HepG2 (cell line): ENCODE measurements around the gene GALNTL6. TPM values are rescaled to one million over a fixed set of nuclear protein-coding genes. Genes with fewer than 3 reads are reported as not detected.

Experiments used
- ATAC-seq: fragments of 200-7000 bp; cut with Tn5 transposase; 3 replicates; pipeline ENCODE4 v1.9.1; 2020; ENCODE audit warnings: mild to moderate bottlenecking, moderate library complexity
- BruUV-seq: library from RNA; stranded (reverse); fragments of 400-500 nt; replicated peaks from 2 replicates; lab custom pipeline; 2021; lab: Mats Ljungman, UMichigan
- CTCF ChIA-PET: fragments of 300-600 bp; formaldehyde crosslinking; extraction: SDS; loops from one replicate; lab custom pipeline; 2021; ENCODE audit warnings: low total read pairs, inconsistent platforms, low intra/inter-chr PET ratio; lab: Yijun Ruan, JAX
- POLR2A ChIA-PET: fragments of 350-600 bp; sonication (Branson Sonifier 250); formaldehyde crosslinking; loops from one replicate; lab custom pipeline; 2020; ENCODE audit warnings: antibody characterized with exemption, inconsistent platforms; lab: Yijun Ruan, JAX
- DNase-seq: peaks from one replicate; pipeline ENCODE4 v3.0.0-alpha.2; 2015; ENCODE audit warnings: low spot score
- FAIRE-seq: peaks from 3 replicates; lab custom pipeline; 2011; peaks lifted over from hg19 to GRCh38; lab: Jason Lieb, UNC
- H2AFZ ChIP-seq: one replicate; pipeline ENCODE4 v1.6.1; 2011; ENCODE audit warnings: low read length, inconsistent platforms
- H3K27ac ChIP-seq: fragments of 300-600 bp; 3 replicates; pipeline ENCODE4 v1.8.0; 2011; ENCODE audit warnings: mixed run types, mild to moderate bottlenecking, mixed read lengths, low read length, inconsistent platforms; ENCODE audit not compliant: insufficient read depth; ENCODE audit errors: extremely low read length
- H3K27me3 ChIP-seq, 2 experiments: fragments of 200-600 bp in 1 of 2; 2 replicates in 1 of 2; 3 replicates in 1 of 2; pipeline versions ENCODE4 v1.6.0 to v1.8.0; 2011; ENCODE audit warnings: low read length in 2 of 2, mild to moderate bottlenecking in 2 of 2, moderate library complexity in 2 of 2, inconsistent platforms in 1 of 2; ENCODE audit not compliant: insufficient read depth in 2 of 2, control insufficient read depth in 1 of 2
- H3K36me3 ChIP-seq, 2 experiments: fragments of 200-600 bp in 1 of 2; replicated peaks in 1 of 2; 2 replicates in 1 of 2; 3 replicates in 1 of 2; pipeline versions ENCODE4 v1.5.1 to v1.8.0; 2011; ENCODE audit warnings: low read length in 2 of 2, inconsistent platforms in 1 of 2; ENCODE audit not compliant: insufficient read depth in 2 of 2, control insufficient read depth in 1 of 2
- H3K4me1 ChIP-seq: 2 replicates; pipeline ENCODE4 v1.5.1; 2012; ENCODE audit warnings: low read length, inconsistent platforms; ENCODE audit not compliant: insufficient read depth
- H3K4me2 ChIP-seq: 2 replicates; pipeline ENCODE4 v1.6.0; 2011; ENCODE audit warnings: low read depth, low read length, inconsistent platforms
- H3K4me3 ChIP-seq, 3 experiments: fragments of 200-600 bp in 1 of 3; sonication (generic), shearing (Covaris generic) in 1 of 3; replicated peaks in 1 of 3; 2 replicates each; pipeline ENCODE4 v1.5.1; 2011 to 2016; ENCODE audit warnings: low read length in 3 of 3, inconsistent platforms in 2 of 3, low read depth in 2 of 3, mild to moderate bottlenecking in 2 of 3, control low read depth in 1 of 3, mixed read lengths in 1 of 3; ENCODE audit not compliant: insufficient read depth in 1 of 3
- H3K79me2 ChIP-seq: one replicate; pipeline ENCODE4 v1.6.1; 2011; ENCODE audit warnings: low read length, inconsistent platforms; ENCODE audit not compliant: insufficient read depth
- H3K9ac ChIP-seq: 2 replicates; pipeline ENCODE4 v1.6.0; 2011; ENCODE audit warnings: mild to moderate bottlenecking, low read depth, low read length, inconsistent platforms; ENCODE audit not compliant: insufficient read depth
- H3K9me3 ChIP-seq: 2 replicates; pipeline ENCODE4 v1.5.1; 2012; ENCODE audit warnings: mild to moderate bottlenecking, low read length
- H4K20me1 ChIP-seq: 2 replicates; pipeline ENCODE4 v1.6.0; 2011; ENCODE audit warnings: inconsistent platforms, mild to moderate bottlenecking, low read length, moderate library complexity; ENCODE audit not compliant: insufficient read depth
- CBX5 ChIP-seq: sonication (generic); formaldehyde crosslinking; IDR thresholded peaks from 2 replicates; pipeline ENCODE4 v1.4.0; 2020; ENCODE audit warnings: missing genetic modification reagents, borderline replicate concordance
- DMAP1 ChIP-seq: IDR thresholded peaks from 2 replicates; pipeline ENCODE4 v1.6.1; 2016
- FIP1L1 ChIP-seq: fragments of 200-400 bp; formaldehyde crosslinking; IDR thresholded peaks from 2 replicates; pipeline ENCODE4 v1.6.1; 2018; ENCODE audit warnings: low read depth, mild to moderate bottlenecking, low read length, moderate library complexity, borderline replicate concordance; ENCODE audit not compliant: insufficient read depth
- KLF12 ChIP-seq: sonication (generic); formaldehyde crosslinking; IDR thresholded peaks from 2 replicates; pipeline ENCODE4 v1.4.0; 2020; ENCODE audit warnings: missing genetic modification reagents, borderline replicate concordance
- MBD4 ChIP-seq: IDR thresholded peaks from 2 replicates; pipeline ENCODE4 v1.6.1; 2012; ENCODE audit warnings: low read length, inconsistent platforms, borderline replicate concordance
- MZF1 ChIP-seq: sonication (generic); formaldehyde crosslinking; IDR thresholded peaks from 2 replicates; pipeline ENCODE4 v1.8.1; 2023; ENCODE audit warnings: mild to moderate bottlenecking, missing genetic modification reagents, borderline replicate concordance
- RNF2 ChIP-seq: fragments of 450-650 bp; conservative IDR thresholded peaks from 2 replicates; pipeline ENCODE4 v1.6.1; 2016; ENCODE audit warnings: low read depth
- TOPORS ChIP-seq: sonication (generic); formaldehyde crosslinking; IDR thresholded peaks from 2 replicates; pipeline ENCODE4 v1.8.0; 2023; ENCODE audit warnings: mild to moderate bottlenecking, missing genetic modification reagents
- ZNF234 ChIP-seq: sonication (generic); formaldehyde crosslinking; conservative IDR thresholded peaks from 2 replicates; pipeline ENCODE4 v1.5.1; 2020; ENCODE audit warnings: mild to moderate bottlenecking, missing genetic modification reagents
- ZNF441 ChIP-seq: sonication (generic); formaldehyde crosslinking; IDR thresholded peaks from 2 replicates; pipeline ENCODE4 v1.7.0; 2021; ENCODE audit warnings: missing genetic modification reagents, borderline replicate concordance
- in situ Hi-C: cut with HindIII; loops from 2 replicates; pipeline ENCODE4 v1.10.0; 2017; ENCODE audit warnings: low pct_unique_long_range_greater_than_20kb; ENCODE audit not compliant: extremely low pct_ligation_motif_present
- intact Hi-C: fragments of 100-400 bp; cut with micrococcal nuclease; formaldehyde crosslinking; loops from one replicate; pipeline ENCODE4 v1.10.0; 2022; ENCODE audit not compliant: unreplicated experiment
- polyA plus RNA-seq, 8 experiments: library from polyadenylated mRNA; depleted of rRNA in 3 of 8; stranded (reverse) in 7 of 8; unstranded in 1 of 8; fragments of >200 nt; fragmentation: Illumina TruSeq in 4 of 8; extraction: Trizol in 4 of 8; gene quantifications; 2 replicates each; pipeline versions ENCODE4 v1.2.1 to v1.2.3, GENCODE V29; 2011 to 2016; ENCODE audit warnings: low read depth in 4 of 8, missing spikeins in 1 of 8, mixed read lengths in 1 of 8; ENCODE audit not compliant: insufficient read depth in 1 of 8
- total RNA-seq, 5 experiments: library from RNA; depleted of rRNA; stranded (reverse); fragments of >200 nt; fragmentation: Illumina TruSeq; extraction: Trizol; gene quantifications; 2 replicates each; pipeline ENCODE4 v1.2.3, GENCODE V29; 2016; ENCODE audit warnings: low read depth in 1 of 5
- TF ChIP-seq, protein P1 (sequence below): sonication (generic); formaldehyde crosslinking; IDR thresholded peaks from 2 replicates; pipeline ENCODE4 v1.8.0; 2022; ENCODE audit warnings: missing genetic modification reagents, low read depth, mild to moderate bottlenecking, borderline replicate concordance

GALNTL6 gene
- total and polyA plus RNA-seq, 2 of the 13 experiments (the other 11 are each of a cell fraction or from before 2014, with no cell fraction given) = not detected

DNA sequence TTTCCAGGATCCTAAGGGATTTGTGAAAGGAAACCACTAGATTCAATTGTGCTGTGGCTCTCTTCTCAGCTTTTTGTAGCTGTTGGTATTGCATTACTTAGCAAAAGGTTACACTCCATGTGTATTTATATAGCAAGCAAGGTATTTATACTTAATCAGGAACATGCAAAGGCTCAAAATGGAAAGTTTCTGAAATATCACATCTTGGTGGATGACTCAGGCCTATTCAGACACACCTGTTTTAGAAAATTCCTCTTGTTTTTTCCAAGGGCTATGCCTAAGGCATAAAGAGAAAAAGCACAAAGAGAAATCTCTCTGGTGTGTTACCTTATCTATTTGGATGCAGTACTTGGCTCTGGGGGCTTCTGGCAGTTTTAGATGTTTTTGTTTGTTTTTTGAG is 1211.0 kb downstream of the GALNTL6 start:
- in situ Hi-C loops = loop anchor here (25.0 kb wide), 1 partner anchor 388 kb away; no protein-coding TSS in a partner anchor
- POLR2A ChIA-PET = no interaction called here
- Histone ChIP-seq H3K9ac (no peak overlapping the region), H3K9me3 (no peaks in the 10 kb centered on the region), H4K20me1 (no peaks in the 10 kb centered on the region), H3K4me3 (no peak overlapping the region), H2AFZ (no peak overlapping the region), H3K4me2 (no peak overlapping the region), H3K27ac (no peak overlapping the region), H3K79me2 (no peaks in the 10 kb centered on the region), H3K36me3 (no peaks in the 10 kb centered on the region), H3K27me3 (no peaks in the 10 kb centered on the region), H3K4me1 (no peaks in the 10 kb centered on the region)
- FAIRE-seq (no peak), DNase-seq (no peak), ATAC-seq (no peak)
- intact Hi-C loops = loop anchor here (10.0 kb wide), 2 partner anchors 141 to 391 kb away; partner anchors contain the start of gene GALNT7
- TF ChIP-seq ZNF441 (CRISPR knock-in tag) (no peak), MBD4 (no peak), FIP1L1 (no peak), MZF1 (CRISPR knock-in tag) (no peak), DMAP1 (CRISPR knock-in tag) (no peak), RNF2 (no peak), CBX5 (CRISPR knock-in tag) (no peak), ZNF234 (no peak), TOPORS (CRISPR knock-in tag) (no peak), KLF12 (CRISPR knock-in tag) (no peak)
- TF ChIP-seq, protein P1, sequence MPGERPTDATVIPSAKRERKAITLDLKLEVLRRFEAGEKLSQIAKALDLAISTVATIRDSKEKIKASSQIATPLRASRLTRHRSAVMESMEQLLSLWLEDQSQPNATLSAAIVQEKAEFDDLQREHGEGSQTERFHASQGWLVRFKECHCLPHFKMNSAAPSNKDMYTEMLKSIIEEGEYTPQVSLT (CRISPR knock-in tag) = no peak
- BruUV-seq = no TSS peak
- CTCF ChIA-PET = no interaction called here
